ENCODE data around the gene STXBP5.

Gene STXBP5

GRCh38 chr6:147204060-147204785, at the start of gene STXBP5 (continued):
- TF ChIP-seq ZNF558 (tag by site-specific recombination; IDR thresholded peaks at IDR 0.05) (no peak), SCRT1 (tag by site-specific recombination; IDR thresholded peaks at IDR 0.05; ENCODE audit: borderline replicate concordance) (no peak), ZNF555 (tag by site-specific recombination; conservative IDR thresholded peaks at IDR 0.05) (no peak), REST (tag by site-specific recombination; IDR thresholded peaks at IDR 0.05) (peak; percentile 65), ZFP37 (tag by site-specific recombination; IDR thresholded peaks at IDR 0.05) (peak; percentile 60; the same call in 1 of the 2 replicates), ZEB2 (tag by site-specific recombination; IDR thresholded peaks at IDR 0.05) (peak; percentile 45; the same call in 1 of the 2 replicates), CTCF (tag by site-specific recombination; IDR thresholded peaks at IDR 0.05) (no peak), ZNF248 (tag by site-specific recombination; IDR thresholded peaks at IDR 0.05) (no peak), ZSCAN4 (tag by site-specific recombination; IDR thresholded peaks at IDR 0.05) (no peak), ZFP69B (tag by site-specific recombination; IDR thresholded peaks at IDR 0.05) (no peak), HOXD13 (CRISPR knock-in tag; IDR thresholded peaks at IDR 0.05; ENCODE audit: borderline replicate concordance) (no peak), GLIS2 (tag by site-specific recombination; IDR thresholded peaks at IDR 0.05) (peak; percentile 99), ZNF449 (tag by site-specific recombination; IDR thresholded peaks at IDR 0.05) (no peak), OSR2 (tag by site-specific recombination; IDR thresholded peaks at IDR 0.05) (no peak), KLF17 (tag by site-specific recombination; IDR thresholded peaks at IDR 0.05) (no peak), ZNF211 (tag by site-specific recombination; IDR thresholded peaks at IDR 0.05; ENCODE audit: low read depth) (no peak), ZNF600 (tag by site-specific recombination; IDR thresholded peaks at IDR 0.05) (peak; percentile 85), ZBTB26 (tag by site-specific recombination; optimal IDR thresholded peaks at IDR 0.05) (peak; percentile 77), ZNF776 (tag by site-specific recombination; IDR thresholded peaks at IDR 0.05; ENCODE audit: borderline replicate concordance) (no peak), ZNF223 (tag by site-specific recombination; IDR thresholded peaks at IDR 0.05) (no peak), ZNF398 (tag by site-specific recombination; IDR thresholded peaks at IDR 0.05) (peak; percentile 23; the same call in 1 of the 2 replicates), PATZ1 (tag by site-specific recombination; IDR thresholded peaks at IDR 0.05) (peak; percentile 71), ZNF488 (tag by site-specific recombination; IDR thresholded peaks at IDR 0.05) (no peak)

All from HEK293 (cell line).